ENCODE measurements around the gene MVB12B.

DNA sequence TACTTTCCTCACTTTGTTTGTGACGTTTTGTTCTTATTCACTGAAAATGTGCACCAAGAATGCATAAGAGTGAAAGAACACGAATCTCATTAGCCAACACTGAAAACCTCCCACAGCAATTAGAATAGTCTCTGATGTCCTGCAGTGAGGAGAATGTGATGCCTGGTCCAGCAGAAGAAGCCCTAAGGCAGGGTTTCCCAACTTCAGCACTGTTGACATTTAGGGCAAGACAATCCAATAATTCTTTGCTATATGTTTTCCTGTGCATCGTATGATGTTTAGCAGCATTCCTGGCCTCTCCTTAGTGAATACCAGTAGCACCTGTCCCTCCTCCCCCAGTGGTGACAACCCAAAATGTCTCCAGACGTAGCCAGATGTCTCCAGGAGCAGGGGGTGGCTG is 14.8 kb downstream of the MVB12B start:
- TF ChIP-seq CTCF (IDR thresholded peaks at IDR 0.05) (no peak), ZFX (IDR thresholded peaks at IDR 0.05; ENCODE audit: borderline replicate concordance) (no peak)

Data from 22Rv1 (cell line).